GM12875 (cell line): ENCODE results near the gene GTPBP4.

Experiments
- H3K4me3 ChIP-seq: one replicate; pipeline ENCODE4 v1.5.1; 2011; ENCODE audit warnings: low read depth, low read length, control low read depth
- CTCF ChIP-seq: IDR thresholded peaks from 2 replicates; pipeline ENCODE4 v1.5.1; 2011; ENCODE audit warnings: low read depth, mild to moderate bottlenecking, control low read depth, inconsistent platforms, low read length, moderate library complexity, borderline replicate concordance; ENCODE audit not compliant: insufficient read depth

The GTPBP4 gene

DNA sequence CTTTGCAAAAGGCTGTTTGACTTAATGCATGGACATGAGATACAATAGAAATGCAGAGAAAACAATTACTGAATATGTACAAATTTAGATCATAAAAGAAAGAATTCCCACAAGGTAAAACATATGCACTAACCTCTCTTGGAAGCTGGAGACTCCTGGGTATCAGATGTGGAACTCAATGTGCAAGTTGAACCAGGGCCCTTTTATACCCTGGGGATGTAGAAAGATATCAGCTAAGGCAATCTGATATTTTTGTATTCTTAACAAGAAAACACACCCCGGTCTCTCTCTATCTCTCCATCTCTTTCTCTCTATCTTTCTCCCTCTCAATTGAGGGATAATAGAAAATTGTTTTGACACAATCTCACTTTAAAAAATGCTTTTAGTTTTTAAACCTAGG lies 37.4 kb downstream of the GTPBP4 start, which contains the start of gene IDI2:
TSS of gene IDI2 (minus strand) at position 177 of the 400 bp plus-strand sequence. CDS start 1,136 bp downstream, outside the sequence.
- H3K4me3 ChIP-seq, result no peak within 1 kb of the TSS
- TF ChIP-seq CTCF, result no peak

- no peak for TF ChIP-seq CTCF
- H3K4me3 ChIP-seq, result no peak overlapping the region
These were observed 38.3 kb downstream of the GTPBP4 start for GRCh38 chr10:1026578-1026977.

GRCh38 chr10:1029838-1030237 lies 41.6 kb downstream of the GTPBP4 start:
- H3K4me3 ChIP-seq, result no peak overlapping the region
- TF ChIP-seq CTCF, result no peak

GRCh38 chr10:1033601-1034000 lies 45.4 kb downstream of the GTPBP4 start:
- no peak overlapping the region for H3K4me3 ChIP-seq
- TF ChIP-seq CTCF, result no peak

GRCh38 chr10:1034758-1035157 lies 46.5 kb downstream of the GTPBP4 start:
- no peak overlapping the region for H3K4me3 ChIP-seq
- no peak for TF ChIP-seq CTCF

DNA sequence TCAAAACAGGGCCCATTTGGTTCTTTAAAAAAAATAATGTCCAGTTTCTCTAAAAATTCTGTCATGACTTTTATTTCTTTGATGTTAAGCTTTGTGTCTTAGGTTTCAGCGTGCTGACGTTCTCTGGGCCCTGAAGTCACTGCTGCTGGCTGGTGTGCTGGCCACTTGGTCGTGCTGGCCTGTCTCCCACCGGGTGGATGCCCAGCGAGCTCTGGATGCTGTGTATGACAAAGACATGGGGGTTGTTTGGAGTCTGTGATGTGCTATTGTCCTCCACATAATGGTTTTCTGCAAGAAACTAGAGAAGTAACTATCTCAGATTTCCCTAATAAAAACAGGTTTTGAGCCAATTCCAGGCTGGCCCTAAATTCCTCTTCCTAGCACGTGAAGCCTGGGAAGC lies 47.0 kb downstream of the GTPBP4 start:
- no peak for TF ChIP-seq CTCF
- no peak overlapping the region for H3K4me3 ChIP-seq

DNA sequence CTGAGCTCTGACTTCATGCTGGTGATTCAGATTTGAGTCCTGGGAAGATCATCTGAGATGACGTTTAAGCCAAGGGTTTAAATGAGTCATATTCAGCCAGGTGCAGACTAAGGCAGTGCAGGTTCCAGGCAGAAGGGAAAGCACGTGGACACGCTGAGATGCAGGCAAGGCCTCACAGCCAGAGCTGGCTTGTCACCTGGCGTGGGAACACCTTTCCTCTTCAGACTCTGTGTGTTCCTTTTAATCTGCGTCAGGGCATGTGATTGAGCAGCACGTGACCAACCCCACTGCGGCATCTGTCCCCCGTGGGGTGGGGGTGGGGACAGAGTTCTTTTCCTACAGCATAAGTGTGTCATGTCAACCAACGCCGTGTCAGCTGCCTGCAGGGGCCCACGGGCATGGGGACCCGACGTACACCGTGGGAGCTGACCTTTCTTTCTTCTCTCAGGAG lies 48.1 kb downstream of the GTPBP4 start:
- no peak for TF ChIP-seq CTCF
- H3K4me3 ChIP-seq, result no peak overlapping the region
